ENCODE results near the gene CHRNB1.

Gene CHRNB1

DNA sequence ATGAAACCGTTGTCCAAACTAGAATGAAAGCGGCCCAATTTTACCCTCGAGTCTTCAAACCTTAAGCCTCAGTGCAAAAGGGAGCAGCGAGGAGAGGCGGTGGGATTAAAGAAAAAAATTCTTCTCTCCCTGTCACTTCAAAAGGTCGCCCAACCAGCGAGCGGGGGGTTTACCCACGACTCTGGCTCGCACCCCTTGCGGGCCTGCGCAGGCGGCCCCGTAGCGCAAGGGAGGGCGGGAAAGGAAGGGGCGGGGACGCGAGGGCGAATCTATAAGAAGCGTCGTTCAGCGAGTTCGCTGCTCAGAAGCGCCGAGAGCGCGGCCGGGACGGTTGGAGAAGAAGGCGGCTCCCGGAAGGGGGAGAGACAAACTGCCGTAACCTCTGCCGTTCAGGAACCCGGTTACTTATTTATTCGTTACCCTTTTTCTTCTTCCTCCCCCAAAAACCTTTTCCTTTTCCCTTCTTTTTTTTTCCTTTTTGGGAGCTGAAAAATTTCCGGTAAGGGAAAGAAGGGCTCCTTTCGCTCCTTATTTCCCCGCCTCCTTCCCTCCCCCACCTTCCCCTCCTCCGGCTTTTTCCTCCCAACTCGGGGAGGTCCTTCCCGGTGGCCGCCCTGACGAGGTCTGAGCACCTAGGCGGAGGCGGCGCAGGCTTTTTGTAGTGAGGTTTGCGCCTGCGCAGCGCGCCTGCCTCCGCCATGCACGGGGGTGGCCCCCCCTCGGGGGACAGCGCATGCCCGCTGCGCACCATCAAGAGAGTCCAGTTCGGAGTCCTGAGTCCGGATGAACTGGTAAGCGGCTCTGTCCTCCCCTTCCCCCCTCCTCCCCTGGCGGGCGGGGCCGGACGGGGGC, 39.4 kb downstream of the CHRNB1 start, which contains the start of gene POLR2A:
TSS of gene POLR2A (plus strand) at position 300 of the 852 bp plus-strand sequence.
- DNase-seq (ENCODE audit: low read depth), result peak; percentile 88

DNA sequence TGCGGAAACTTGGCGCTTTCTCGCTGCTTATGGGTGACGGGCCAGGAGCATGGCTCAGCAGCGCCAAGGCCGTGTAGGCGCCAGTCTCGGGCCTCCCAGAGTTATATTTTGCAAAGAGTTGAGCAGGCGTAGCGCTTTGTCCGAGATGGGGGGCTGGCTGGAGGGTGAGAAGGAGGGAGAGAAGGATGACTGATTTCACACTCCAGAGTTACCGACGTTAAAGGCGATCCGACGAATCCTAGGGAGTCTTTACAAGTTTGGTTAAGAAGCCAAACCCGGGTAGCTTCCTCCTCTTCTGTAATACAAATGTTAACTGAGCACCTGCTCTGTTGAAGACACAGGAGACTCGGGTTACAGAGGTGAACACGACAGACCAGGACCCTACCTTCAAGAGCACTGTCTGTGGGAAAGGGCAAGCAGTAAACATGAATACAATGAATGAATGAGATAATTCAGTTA, 40.1 kb downstream of the CHRNB1 start:
- no peak for DNase-seq (ENCODE audit: low read depth)

DNA sequence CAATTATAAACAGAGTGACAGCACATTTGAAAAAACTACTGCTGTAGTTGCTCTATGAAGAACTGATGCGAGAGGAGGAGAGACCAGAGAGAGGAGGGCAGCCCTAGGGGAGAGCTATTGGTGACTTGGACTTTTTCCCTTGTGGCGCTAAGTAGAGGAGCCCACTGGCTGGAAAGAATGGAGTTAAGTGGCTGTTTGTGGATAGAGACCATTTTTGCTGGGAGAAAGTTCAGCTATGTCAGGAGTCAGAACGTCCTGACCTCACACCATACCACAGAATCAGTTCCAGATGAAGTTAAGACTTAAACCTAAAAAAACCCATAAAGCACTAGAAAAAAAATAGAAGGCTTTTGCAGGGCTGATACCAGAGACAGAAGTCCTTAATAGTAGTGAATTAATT, 41.3 kb downstream of the CHRNB1 start:
- DNase-seq (ENCODE audit: low read depth), result no peak

GRCh38 chr17:7490144-7490543, 45.3 kb downstream of the CHRNB1 start:
- no peak for DNase-seq (ENCODE audit: low read depth)

DNA sequence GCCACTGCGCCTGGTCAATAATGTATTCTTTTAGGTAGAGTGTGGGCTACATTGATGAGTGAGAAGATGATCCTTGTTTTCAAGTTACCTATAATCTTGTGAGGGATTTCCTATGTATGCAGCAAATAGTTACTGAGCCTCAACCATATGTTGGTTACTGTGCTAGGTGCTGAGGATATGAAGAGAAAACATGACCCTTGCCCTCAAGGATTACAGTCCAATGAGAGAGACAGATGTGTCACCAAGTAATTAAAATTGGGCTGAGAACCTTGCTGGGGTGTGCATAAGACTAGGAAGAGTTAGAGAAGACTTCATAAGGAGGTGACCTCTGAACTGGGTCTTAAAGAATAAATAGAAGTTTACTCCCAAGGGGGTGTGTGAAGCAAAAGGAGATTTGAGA, 46.7 kb downstream of the CHRNB1 start:
- DNase-seq (ENCODE audit: low read depth), result no peak

GRCh38 chr17:7493941-7494340, 49.1 kb downstream of the CHRNB1 start:
- DNase-seq (ENCODE audit: low read depth), result no peak

- no peak for DNase-seq (ENCODE audit: low read depth)
Observed at GRCh38 chr17:7495906-7496434, 51.1 kb downstream of the CHRNB1 start.

- no peak for DNase-seq (ENCODE audit: low read depth)
Observed at GRCh38 chr17:7496470-7497183, 51.8 kb downstream of the CHRNB1 start.

- DNase-seq (ENCODE audit: low read depth), result no peak
Observed at GRCh38 chr17:7497228-7497627, 52.4 kb downstream of the CHRNB1 start.

- no peak for DNase-seq (ENCODE audit: low read depth)
Observed at GRCh38 chr17:7497636-7498035, 52.8 kb downstream of the CHRNB1 start.

- DNase-seq (ENCODE audit: low read depth), result no peak
Observed at GRCh38 chr17:7499161-7499560, 54.3 kb downstream of the CHRNB1 start.

GRCh38 chr17:7501729-7502128, 56.9 kb downstream of the CHRNB1 start:
- DNase-seq (ENCODE audit: low read depth), result no peak

DNA sequence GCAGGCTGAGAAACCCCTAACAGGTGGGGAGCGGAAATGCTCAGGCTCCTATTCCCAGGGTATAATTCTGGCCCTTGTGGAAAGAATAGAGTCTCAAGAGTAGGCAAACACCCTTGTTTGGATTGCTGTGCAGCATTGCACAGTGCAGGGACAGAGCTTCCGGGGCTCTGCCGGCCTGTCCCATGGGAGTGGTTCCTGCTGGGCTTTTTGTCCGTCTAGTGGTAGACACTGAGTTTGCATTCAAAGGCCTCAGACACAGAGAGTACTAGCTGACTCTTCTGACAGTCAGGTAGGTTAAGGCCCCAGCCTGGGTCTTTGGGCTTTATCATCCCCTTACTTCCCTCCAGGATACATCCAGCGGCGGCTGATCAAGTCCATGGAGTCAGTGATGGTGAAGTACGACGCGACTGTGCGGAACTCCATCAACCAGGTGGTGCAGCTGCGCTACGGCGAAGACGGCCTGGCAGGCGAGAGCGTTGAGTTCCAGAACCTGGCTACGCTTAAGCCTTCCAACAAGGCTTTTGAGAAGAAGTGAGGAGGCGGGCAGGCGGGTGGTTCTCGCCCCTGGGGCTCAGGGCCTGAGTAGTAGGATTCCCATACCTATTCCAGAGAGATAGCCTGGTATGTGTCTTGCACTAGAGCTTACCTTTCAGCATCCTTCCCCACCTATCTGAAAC, 57.4 kb downstream of the CHRNB1 start:
- no peak for DNase-seq (ENCODE audit: low read depth)

DNA sequence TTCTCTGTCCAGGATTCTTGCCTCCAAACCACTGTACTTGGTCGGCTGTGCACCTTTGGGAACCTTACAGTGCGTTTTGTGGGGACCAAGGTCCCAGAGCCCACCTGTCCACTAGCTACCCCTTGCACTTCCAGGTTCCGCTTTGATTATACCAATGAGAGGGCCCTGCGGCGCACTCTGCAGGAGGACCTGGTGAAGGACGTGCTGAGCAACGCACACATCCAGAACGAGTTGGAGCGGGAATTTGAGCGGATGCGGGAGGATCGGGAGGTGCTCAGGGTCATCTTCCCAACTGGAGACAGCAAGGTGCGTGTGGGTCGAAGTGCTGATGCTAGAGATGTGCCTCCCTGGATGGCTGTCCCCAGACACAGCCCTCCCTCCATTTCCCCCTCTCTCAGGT, 58.1 kb downstream of the CHRNB1 start:
- no peak for DNase-seq (ENCODE audit: low read depth)

GRCh38 chr17:7503521-7503920, 58.7 kb downstream of the CHRNB1 start:
- DNase-seq (ENCODE audit: low read depth), result no peak
